Transverse colon (tissue), 4 donors: ENCODE measurements around the gene TLDC2. TPM values are rescaled to one million over a fixed set of nuclear protein-coding genes. Genes with fewer than 3 reads are reported as not detected.
"Not testable (repeated sequence)": the region's sequence is repeated elsewhere in the genome, so short reads cannot be mapped to it uniquely, and the experiment has no call there.

Experiments used
- DNase-seq: peaks from one replicate; pipeline ENCODE4 v3.0.0-alpha.2; 2019
- H3K27ac ChIP-seq, 4 donors: fragments of 200-600 bp; sonication (generic); 2 replicates each; pipeline ENCODE4 v1.5.1; 2016 to 2018; ENCODE audit warnings: inconsistent platforms in 4 of 4
- H3K27me3 ChIP-seq: fragments of 200-600 bp; sonication (generic); 2 replicates; pipeline ENCODE4 v1.5.1; 2017; ENCODE audit warnings: inconsistent platforms
- H3K36me3 ChIP-seq, 4 donors: fragments of 200-600 bp; sonication (generic); 2 replicates each; pipeline ENCODE4 v1.5.1; 2017 to 2019; ENCODE audit warnings: inconsistent platforms in 4 of 4
- H3K4me1 ChIP-seq, 4 donors: fragments of 200-600 bp; sonication (generic); 2 replicates each; pipeline ENCODE4 v1.5.1; 2017 to 2020; ENCODE audit warnings: inconsistent platforms in 4 of 4
- H3K4me3 ChIP-seq, 4 donors: fragments of 200-600 bp; sonication (generic); 1 replicate in 1 of 4; 2 replicates in 3 of 4; pipeline versions ENCODE4 v1.5.1 to v1.6.1; 2017 to 2019; ENCODE audit warnings: inconsistent platforms in 4 of 4
- H3K9me3 ChIP-seq, 2 donors: fragments of 200-600 bp; sonication (generic); 2 replicates each; pipeline ENCODE4 v1.5.1; 2017 to 2019; ENCODE audit warnings: inconsistent platforms in 2 of 2
- EP300 ChIP-seq: sonication (generic); formaldehyde crosslinking; IDR thresholded peaks from one replicate; pipeline ENCODE4 v1.6.1; 2017; ENCODE audit warnings: antibody characterized with exemption, low read depth
- POLR2A ChIP-seq: fragments of 450-650 bp; IDR thresholded peaks from one replicate; pipeline ENCODE4 v1.6.1; 2016; ENCODE audit warnings: antibody characterized with exemption, mild to moderate bottlenecking, moderate library complexity
- POLR2AphosphoS5 ChIP-seq, 3 donors: sonication (generic); formaldehyde crosslinking; IDR thresholded peaks; one replicate each; pipeline ENCODE4 v1.6.1; 2016; ENCODE audit warnings: antibody characterized with exemption in 3 of 3
- WGBS, 2 donors: methylation state at CpG; one replicate each; pipeline ENCODE4 v1.1.5; 2018; ENCODE audit warnings: low coverage in 1 of 2; 5-methylcytosine and 5-hydroxymethylcytosine counted together
- in situ Hi-C, 4 donors: fragments of 200-750 bp; cut with MboI; loops; one replicate each; pipeline versions ENCODE4 v1.15.0 to v1.15.1; 2017; ENCODE audit warnings: low sequenced_read_pairs in 3 of 4, low pct_ligation_motif_present in 1 of 4, low pct_unique_long_range_greater_than_20kb in 1 of 4
- intact Hi-C: fragments of 100-400 bp; cut with DNase I; formaldehyde crosslinking; loops from one replicate; pipeline ENCODE4 v1.15.1; 2023; ENCODE audit warnings: low total_unique reads
- total RNA-seq, 4 donors: library from RNA; depleted of rRNA; stranded (reverse); fragments of >200 nt; gene quantifications; one replicate each; pipeline ENCODE4 v1.1.0, GENCODE V29; 2016
- TF ChIP-seq, protein P1 (sequence below), 5 experiments: fragments of 200-600 bp in 3 of 5; fragments of 450-650 bp in 2 of 5; sonication (generic) in 3 of 5; IDR thresholded peaks; 1 replicate in 2 of 5; 2 replicates in 3 of 5; pipeline ENCODE4 v1.5.1; 2016 to 2017; ENCODE audit warnings: antibody characterized with exemption in 5 of 5, inconsistent platforms in 3 of 5, mild to moderate bottlenecking in 2 of 5, moderate library complexity in 1 of 5

Gene TLDC2
- total RNA-seq, 4 donors from 2014 or later: 22.9 to 26.1 (median 23.2) TPM

GRCh38 chr20:36839150-36839549 lies 36.8 kb upstream of the TLDC2 start:
- WGBS, 2 donors: 92 to 96% methylated on average over 2 to 23 of the region's 23 CpGs
- DNase-seq: no peak
- Histone ChIP-seq H3K4me1 (peaks cover 24 to 39% (median 29%) of the 10 kb centered on the region in 4 donors), H3K27ac (no peak overlapping the region), H3K27me3 (no peaks in the 10 kb centered on the region), H3K4me3 (no peak overlapping the region), H3K36me3 (no peaks in the 10 kb centered on the region), H3K9me3 (no peaks in the 10 kb centered on the region)
- in situ Hi-C loops: no loop called here
- no peak for TF ChIP-seq POLR2AphosphoS5 (IDR thresholded peaks at IDR 0.05)
- no peak for TF ChIP-seq POLR2A
- TF ChIP-seq EP300: no peak
- TF ChIP-seq, protein P1, sequence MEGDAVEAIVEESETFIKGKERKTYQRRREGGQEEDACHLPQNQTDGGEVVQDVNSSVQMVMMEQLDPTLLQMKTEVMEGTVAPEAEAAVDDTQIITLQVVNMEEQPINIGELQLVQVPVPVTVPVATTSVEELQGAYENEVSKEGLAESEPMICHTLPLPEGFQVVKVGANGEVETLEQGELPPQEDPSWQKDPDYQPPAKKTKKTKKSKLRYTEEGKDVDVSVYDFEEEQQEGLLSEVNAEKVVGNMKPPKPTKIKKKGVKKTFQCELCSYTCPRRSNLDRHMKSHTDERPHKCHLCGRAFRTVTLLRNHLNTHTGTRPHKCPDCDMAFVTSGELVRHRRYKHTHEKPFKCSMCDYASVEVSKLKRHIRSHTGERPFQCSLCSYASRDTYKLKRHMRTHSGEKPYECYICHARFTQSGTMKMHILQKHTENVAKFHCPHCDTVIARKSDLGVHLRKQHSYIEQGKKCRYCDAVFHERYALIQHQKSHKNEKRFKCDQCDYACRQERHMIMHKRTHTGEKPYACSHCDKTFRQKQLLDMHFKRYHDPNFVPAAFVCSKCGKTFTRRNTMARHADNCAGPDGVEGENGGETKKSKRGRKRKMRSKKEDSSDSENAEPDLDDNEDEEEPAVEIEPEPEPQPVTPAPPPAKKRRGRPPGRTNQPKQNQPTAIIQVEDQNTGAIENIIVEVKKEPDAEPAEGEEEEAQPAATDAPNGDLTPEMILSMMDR (IDR thresholded peaks at IDR 0.05): no peak
- intact Hi-C loops: no loop called here

DNA sequence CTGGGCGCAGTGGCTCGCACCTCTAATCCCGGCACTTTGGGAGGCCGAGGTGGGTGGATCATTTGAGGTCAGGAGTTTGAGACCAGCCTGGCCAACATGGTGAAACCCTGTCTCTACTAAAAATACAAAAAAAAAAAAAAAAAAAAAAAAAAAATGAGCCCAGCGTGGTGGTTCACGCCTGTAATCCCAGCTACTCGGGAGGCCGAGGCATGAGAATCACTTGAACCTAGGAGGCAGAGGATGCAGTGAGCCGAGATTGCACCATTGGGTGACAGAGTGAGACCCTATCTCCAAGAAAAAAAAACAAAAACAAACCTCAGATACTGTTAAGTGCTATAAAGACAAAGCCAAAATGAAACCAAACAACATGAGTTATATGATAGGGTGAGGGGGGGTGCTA lies 34.9 kb upstream of the TLDC2 start:
- H3K9me3 ChIP-seq, in situ Hi-C loops, DNase-seq, H3K4me3 ChIP-seq, H3K27me3 ChIP-seq, H3K36me3 ChIP-seq, intact Hi-C loops: not testable (repeated sequence)
- 90 to 95% methylated on average over 7 to 9 of the region's 9 CpGs for WGBS, 2 donors
- peak overlapping the region; percentile 52 to 89 (median 83) for H3K27ac ChIP-seq
- H3K4me1 ChIP-seq: peaks cover 15 to 39% (median 23%) of the 10 kb centered on the region in 4 donors

DNA sequence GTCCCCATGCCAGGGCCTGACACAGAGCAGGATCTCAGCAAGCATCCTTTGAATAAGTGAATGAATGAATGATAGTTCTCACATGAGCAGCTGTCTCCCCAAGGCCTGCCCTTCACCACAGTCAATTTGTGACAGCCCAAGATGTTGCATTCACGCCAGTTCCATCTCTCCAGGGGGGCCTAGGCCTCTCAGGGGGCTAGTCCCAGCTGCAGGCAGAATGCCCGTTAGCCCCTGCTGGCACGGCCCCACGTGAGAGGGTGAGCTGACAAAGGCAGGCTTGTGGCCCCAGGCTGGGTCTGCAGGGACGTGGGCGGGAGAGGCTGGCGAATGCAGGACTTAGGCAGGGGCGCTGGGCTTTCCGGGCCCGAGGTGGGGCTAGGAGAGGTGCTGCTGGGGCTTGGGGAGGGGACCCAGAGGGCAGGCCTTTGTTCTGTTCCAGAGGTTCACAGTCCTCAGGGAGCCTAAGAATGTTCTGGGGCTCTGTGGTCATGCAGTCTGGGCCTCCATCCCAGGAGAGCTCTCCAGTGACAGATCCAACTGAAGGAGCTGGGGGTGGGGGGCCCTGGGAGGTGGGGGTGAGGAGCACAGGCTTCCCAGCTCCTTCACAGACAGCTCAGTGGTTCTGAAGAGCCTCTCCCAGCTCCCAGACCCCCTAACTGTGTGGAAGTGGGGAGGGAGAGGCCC lies 30.5 kb upstream of the TLDC2 start:
- DNase-seq: no peak
- intact Hi-C loops: no loop called here
- H3K27me3 ChIP-seq: no peaks in the 10 kb centered on the region
- peaks cover 22 to 65% (median 40%) of the 10 kb centered on the region in 4 donors for H3K4me1 ChIP-seq
- H3K36me3 ChIP-seq: no peaks in the 10 kb centered on the region
- WGBS, 2 donors: 80% methylated on average over 10 of the region's 10 CpGs; no CpG with 5 or more reads in 1 of the 2 donors
- H3K27ac ChIP-seq: peak overlapping the region; percentile 84 to 90 (median 88)
- no peak for TF ChIP-seq POLR2A
- TF ChIP-seq, protein P1 (IDR thresholded peaks at IDR 0.05): no peak
- H3K9me3 ChIP-seq: no peaks in the 10 kb centered on the region
- H3K4me3 ChIP-seq: no peak overlapping the region
- in situ Hi-C loops: no loop called here

DNA sequence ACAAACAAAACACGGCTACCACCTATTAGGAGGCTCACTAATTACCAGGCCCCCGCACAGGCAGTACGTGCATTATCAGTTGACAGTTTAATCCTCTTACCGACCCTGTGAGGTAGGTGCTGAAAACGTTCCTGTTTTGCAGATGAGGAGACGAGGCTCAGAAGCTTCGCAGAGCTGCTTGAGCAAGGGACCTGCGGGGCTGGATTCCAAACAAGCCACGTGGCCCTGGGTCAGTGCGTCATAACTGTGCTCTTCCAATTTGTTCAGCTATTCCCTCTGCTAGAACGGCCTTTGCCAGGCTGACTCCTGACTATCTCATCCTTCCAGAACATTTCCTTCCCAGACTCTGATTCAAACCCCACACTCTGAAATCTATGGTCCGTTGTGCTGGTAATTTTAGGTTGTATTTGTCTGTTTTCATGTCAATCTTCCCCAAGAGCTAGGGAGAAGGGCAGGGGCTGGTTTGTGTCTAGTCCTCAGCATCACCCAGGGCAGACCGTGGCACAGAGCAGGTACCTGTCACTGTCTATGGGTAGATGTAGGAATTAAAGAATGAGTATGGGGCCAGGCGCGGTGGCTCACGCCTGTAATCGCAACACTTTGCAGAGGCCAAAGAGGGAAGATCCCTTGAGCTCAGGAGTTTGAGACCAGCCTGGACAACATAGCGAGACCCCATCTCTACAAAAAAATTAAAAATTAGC lies 28.8 kb upstream of the TLDC2 start:
- H3K27ac ChIP-seq: peak overlapping the region; percentile 84 to 90 (median 88)
- no peaks in the 10 kb centered on the region for H3K27me3 ChIP-seq
- in situ Hi-C loops (no loop called here), intact Hi-C loops (no loop called here)
- peak; percentile 64 for DNase-seq
- 67 to 83% methylated on average over 1 to 18 of the region's 18 CpGs for WGBS, 2 donors
- H3K9me3 ChIP-seq: no peaks in the 10 kb centered on the region
- no peak overlapping the region for H3K4me3 ChIP-seq
- TF ChIP-seq EP300 (peak; percentile 62), POLR2AphosphoS5 (IDR thresholded peaks at IDR 0.05) (peak; percentile 52 to 69 (median 58)), POLR2A (no peak)
- TF ChIP-seq, protein P1 (IDR thresholded peaks at IDR 0.05): no peak
- no peaks in the 10 kb centered on the region for H3K36me3 ChIP-seq
- peaks cover 22 to 71% (median 43%) of the 10 kb centered on the region in 4 donors for H3K4me1 ChIP-seq
